ENCODE results near the gene CSNK1A1L. TPM values are rescaled to one million over a fixed set of nuclear protein-coding genes. Genes with fewer than 3 reads are reported as not detected.

The CSNK1A1L gene
- total RNA-seq, 2 donors from 2014 or later = not detected

DNA sequence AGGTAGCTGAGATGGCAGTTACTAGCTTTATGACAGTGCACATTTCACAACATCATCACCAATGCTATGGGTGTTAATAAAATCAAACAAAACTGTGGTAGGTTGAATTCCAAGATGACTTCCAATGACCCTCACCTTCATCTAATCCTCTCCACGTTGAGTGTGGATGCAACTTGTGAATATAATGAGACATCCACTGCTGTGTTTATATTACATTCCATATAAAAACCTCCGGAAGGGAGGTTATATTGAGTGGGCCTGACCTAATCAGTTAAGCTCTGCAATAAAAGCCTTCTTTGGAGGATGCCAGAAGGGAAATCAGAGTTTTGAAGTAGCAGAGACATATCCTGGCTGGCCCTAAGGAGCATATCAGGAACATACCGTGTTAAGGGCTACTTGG, 25.6 kb upstream of the CSNK1A1L start:
- DNase-seq (no peak), ATAC-seq (no peak)
- H3K27ac Mint-ChIP-seq = no peak overlapping the region
- peaks cover 4% of the 10 kb centered on the region for H3K27me3 Mint-ChIP-seq
- H3K36me3 Mint-ChIP-seq (ENCODE audit: low read depth) = no peaks in the 10 kb centered on the region
- H3K4me1 Mint-ChIP-seq = no peaks in the 10 kb centered on the region
- no peak overlapping the region for H3K4me3 Mint-ChIP-seq
- H3K9me3 ChIP-seq (ENCODE audit: control insufficient read depth, low read length, poor library complexity, severe bottlenecking) = no peaks in the 10 kb centered on the region

DNA sequence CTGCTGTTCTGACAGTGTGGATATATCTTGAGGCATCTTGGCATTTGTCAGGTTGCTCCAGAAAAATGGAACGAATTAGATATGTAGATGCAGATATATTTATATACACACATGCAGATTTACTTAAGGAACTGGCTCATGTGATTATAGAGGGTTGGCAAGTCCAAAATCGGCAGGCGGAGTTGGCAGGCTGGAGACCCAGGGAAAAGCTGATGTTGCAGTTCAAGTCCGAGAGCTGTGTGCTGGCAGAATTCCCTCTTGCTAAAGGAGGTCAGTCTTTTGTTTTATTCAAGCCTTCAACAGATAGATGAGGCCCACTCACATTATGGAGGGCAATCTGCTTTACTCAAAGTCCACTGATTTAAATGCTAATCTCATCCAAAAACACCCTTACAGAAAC, 24.4 kb upstream of the CSNK1A1L start:
- DNase-seq = no peak
- no peak overlapping the region for H3K4me3 Mint-ChIP-seq
- peaks cover 4% of the 10 kb centered on the region for H3K27me3 Mint-ChIP-seq
- H3K9me3 ChIP-seq (ENCODE audit: control insufficient read depth, low read length, poor library complexity, severe bottlenecking) = no peaks in the 10 kb centered on the region
- no peaks in the 10 kb centered on the region for H3K36me3 Mint-ChIP-seq (ENCODE audit: low read depth)
- H3K4me1 Mint-ChIP-seq = no peaks in the 10 kb centered on the region
- no peak overlapping the region for H3K27ac Mint-ChIP-seq
- no peak for ATAC-seq

DNA sequence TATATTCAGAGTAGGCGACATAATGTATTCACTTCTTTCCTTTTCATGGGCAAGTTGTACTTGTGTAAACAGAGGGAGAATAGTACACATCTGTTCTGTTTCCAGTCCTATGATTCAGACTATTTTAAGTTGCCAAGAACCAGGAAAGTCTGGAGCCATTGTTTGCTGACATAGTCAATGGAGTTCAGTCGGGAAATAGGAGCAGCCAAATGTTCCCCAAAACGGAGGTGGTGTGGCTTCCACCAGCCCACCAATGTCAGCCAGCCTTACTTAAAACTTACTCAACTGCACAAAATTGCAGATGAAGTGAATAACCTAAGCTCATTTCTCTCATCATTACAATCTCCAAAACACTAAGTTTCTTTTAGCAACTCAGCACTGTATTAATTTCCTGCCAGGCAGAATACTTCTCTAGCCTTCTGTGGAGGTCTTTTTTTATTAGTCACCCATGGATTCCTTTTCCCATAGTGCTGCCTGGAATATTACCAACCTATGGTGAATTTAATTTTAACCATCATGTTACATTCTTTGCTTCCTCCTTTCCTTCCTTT, 22.3 kb upstream of the CSNK1A1L start:
- no peak for DNase-seq
- Mint-ChIP-seq H3K27ac (no peak overlapping the region), H3K4me3 (no peak overlapping the region), H3K4me1 (no peaks in the 10 kb centered on the region), H3K36me3 (ENCODE audit: low read depth) (no peaks in the 10 kb centered on the region), H3K27me3 (peaks cover 7% of the 10 kb centered on the region)
- no peak for ATAC-seq
- no peaks in the 10 kb centered on the region for H3K9me3 ChIP-seq (ENCODE audit: control insufficient read depth, low read length, poor library complexity, severe bottlenecking)

DNA sequence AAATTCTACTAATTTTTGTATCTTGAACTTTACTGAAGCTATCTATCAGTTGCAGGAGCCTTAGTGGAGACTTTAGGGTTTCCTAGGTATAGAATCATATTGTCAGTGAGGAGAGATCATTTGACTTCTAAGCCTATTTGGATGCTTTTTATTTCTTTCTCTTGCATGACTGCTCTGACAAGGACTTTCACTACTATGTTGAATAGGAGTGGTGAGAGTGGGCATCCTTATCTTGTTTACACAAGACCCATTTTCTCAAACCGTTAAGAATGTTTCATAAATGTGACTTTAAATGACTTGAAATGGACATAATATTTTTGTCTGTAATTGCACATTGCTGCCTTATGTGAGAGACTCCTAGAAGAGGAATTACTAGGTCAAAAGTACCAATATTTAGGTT, 17.9 kb upstream of the CSNK1A1L start:
- ATAC-seq (no peak), DNase-seq (no peak)
- Mint-ChIP-seq H3K4me3 (no peak overlapping the region), H3K27ac (no peak overlapping the region), H3K36me3 (ENCODE audit: low read depth) (no peaks in the 10 kb centered on the region), H3K4me1 (no peaks in the 10 kb centered on the region), H3K27me3 (peaks cover 18% of the 10 kb centered on the region)
- H3K9me3 ChIP-seq (ENCODE audit: control insufficient read depth, low read length, poor library complexity, severe bottlenecking) = no peaks in the 10 kb centered on the region

DNA sequence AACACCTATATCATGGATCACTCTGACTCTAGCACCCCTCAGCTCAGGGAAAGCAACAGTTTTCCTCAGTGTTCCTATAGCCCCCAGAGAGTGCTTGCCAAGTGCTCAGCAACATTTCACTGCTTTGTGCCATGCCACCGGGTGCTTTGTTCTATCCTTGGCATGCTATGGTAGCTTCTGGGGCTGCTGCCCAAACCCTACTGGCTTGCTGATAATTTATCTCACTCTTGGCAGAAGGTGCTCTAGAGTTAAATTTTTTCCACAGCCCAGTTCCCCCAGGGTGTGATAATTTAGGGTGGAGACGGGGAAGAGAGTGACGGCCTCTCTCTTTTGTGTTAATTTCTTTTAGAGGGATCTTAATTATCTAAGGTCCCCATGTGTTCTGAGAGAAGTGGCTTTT, 12.6 kb upstream of the CSNK1A1L start:
- ATAC-seq (no peak), DNase-seq (no peak)
- Mint-ChIP-seq H3K4me1 (no peaks in the 10 kb centered on the region), H3K27me3 (peaks cover 29% of the 10 kb centered on the region), H3K36me3 (ENCODE audit: low read depth) (no peaks in the 10 kb centered on the region), H3K27ac (no peak overlapping the region), H3K4me3 (no peak overlapping the region)
- H3K9me3 ChIP-seq (ENCODE audit: control insufficient read depth, low read length, poor library complexity, severe bottlenecking) = no peaks in the 10 kb centered on the region

DNA sequence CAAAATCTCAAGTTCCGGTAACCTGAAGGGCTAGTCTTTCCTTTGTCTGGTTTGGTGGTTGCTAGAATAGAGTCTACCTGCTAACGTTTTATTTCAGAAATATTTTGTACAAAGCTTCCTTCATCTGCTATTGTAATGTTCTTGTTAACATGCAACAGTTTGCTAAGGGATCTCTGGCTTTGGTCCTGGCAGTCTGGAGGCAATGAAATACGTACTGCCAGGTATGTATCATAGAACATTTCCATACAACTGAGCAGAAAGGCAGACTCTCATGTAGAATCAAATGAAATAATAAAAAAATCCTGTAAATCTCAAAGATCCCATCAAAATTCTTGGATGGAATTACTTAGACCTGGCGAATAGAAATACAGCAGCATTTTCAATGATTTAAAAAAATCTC, 8.8 kb upstream of the CSNK1A1L start:
- ATAC-seq (no peak), DNase-seq (no peak)
- Mint-ChIP-seq H3K4me1 (no peaks in the 10 kb centered on the region), H3K36me3 (ENCODE audit: low read depth) (no peaks in the 10 kb centered on the region), H3K27me3 (peaks cover 17% of the 10 kb centered on the region), H3K27ac (no peak overlapping the region), H3K4me3 (no peak overlapping the region)
- no peaks in the 10 kb centered on the region for H3K9me3 ChIP-seq (ENCODE audit: control insufficient read depth, low read length, poor library complexity, severe bottlenecking)

DNA sequence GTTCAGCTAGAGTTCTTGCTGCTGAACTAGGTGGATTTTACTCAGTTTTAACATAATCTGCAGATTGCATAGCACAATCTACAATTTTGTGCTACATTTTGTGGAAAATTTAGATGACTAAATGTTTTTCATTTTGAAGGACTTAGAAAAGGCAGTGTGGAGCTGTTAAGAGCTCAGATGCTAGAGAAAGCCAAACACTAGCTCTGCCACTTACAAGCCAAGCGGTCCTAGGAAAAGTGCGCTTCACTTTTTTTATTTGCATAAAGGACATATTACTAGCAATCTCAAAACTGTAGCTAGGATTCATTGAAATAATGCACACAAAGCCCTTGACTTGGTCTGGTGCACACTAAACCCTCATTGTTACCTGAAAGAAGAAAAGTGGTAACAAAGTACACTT, 8.1 kb upstream of the CSNK1A1L start:
- ATAC-seq (no peak), DNase-seq (no peak)
- Mint-ChIP-seq H3K4me3 (no peak overlapping the region), H3K4me1 (no peaks in the 10 kb centered on the region), H3K27ac (no peak overlapping the region), H3K27me3 (peaks cover 17% of the 10 kb centered on the region), H3K36me3 (ENCODE audit: low read depth) (no peaks in the 10 kb centered on the region)
- H3K9me3 ChIP-seq (ENCODE audit: control insufficient read depth, low read length, poor library complexity, severe bottlenecking) = no peaks in the 10 kb centered on the region

DNA sequence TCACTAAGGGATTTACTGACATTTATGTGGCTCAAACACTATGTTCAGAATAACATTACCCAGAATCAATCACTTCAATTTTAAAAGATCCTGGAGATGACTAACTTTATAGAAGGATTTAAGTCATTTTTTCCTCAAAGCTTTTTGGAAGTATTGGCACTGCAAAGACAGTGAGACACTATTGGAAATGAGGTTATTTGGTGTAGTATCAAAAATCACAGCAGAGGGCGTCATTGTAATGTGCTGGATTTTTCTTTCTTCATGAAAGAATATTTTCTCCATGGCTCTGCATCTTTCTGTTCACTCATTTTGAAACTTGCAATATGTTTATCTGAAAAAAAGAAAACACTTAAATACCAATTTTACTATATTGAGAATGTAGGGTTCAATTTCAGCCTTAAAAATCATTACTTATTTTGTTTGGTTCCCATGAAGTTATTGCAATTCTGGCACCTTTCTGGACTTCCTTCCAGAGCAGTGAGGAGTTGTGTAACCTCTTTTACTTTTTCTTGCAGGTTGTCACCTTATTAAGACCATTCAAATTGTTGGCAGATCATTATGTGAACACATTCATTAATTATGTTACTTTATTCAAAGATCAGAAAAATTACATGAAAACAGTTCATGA, 3.7 kb upstream of the CSNK1A1L start:
- Mint-ChIP-seq H3K36me3 (ENCODE audit: low read depth) (no peaks in the 10 kb centered on the region), H3K4me1 (no peaks in the 10 kb centered on the region), H3K27ac (no peak overlapping the region), H3K4me3 (no peak overlapping the region), H3K27me3 (peaks cover 38% of the 10 kb centered on the region)
- ATAC-seq (no peak), DNase-seq (no peak)
- no peaks in the 10 kb centered on the region for H3K9me3 ChIP-seq (ENCODE audit: control insufficient read depth, low read length, poor library complexity, severe bottlenecking)

DNA sequence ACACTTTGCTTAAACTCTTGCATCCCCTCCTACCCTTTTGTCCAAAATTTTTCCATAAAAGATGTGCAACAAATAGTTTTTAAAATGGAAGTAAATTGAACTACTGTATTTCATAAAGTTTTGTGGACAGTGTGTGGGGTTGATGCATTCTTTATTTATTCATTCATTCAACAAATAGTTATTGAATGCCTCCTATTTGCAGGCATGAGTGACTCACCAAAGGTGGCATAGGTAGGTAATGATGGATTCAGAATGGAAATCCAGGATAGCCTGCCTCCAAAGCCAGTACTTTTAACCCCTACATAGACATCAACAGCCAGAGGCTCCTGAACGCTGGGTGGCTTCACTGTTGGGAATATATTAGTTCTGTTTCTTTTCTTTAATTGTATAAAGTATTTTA, 2.4 kb upstream of the CSNK1A1L start:
- H3K9me3 ChIP-seq (ENCODE audit: control insufficient read depth, low read length, poor library complexity, severe bottlenecking) = no peaks in the 10 kb centered on the region
- Mint-ChIP-seq H3K36me3 (ENCODE audit: low read depth) (no peaks in the 10 kb centered on the region), H3K27me3 (peaks cover 31% of the 10 kb centered on the region), H3K4me3 (no peak overlapping the region), H3K4me1 (no peaks in the 10 kb centered on the region), H3K27ac (no peak overlapping the region)
- ATAC-seq (no peak), DNase-seq (no peak)

DNA sequence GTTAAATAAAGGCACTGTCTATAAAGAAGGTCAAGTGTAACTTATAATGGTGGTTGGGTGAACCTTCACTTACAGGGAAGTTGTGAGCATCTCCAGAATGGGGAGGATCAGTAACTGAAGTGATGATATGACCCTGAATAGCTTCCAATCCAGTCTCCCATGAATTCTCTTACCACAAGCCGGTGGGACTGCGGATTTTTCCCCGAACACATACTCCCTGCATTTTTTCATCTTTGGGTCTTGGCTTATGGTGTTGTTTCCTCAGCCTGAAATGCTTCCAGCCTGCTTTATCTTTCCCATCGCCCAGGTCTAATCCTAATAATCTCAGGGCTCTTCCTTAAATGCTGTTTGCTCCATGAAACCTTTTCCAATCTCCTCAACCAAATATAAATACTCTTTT, 2.0 kb upstream of the CSNK1A1L start:
- DNase-seq (no peak), ATAC-seq (no peak)
- Mint-ChIP-seq H3K27me3 (peaks cover 35% of the 10 kb centered on the region), H3K36me3 (ENCODE audit: low read depth) (no peaks in the 10 kb centered on the region), H3K4me3 (no peak overlapping the region), H3K27ac (no peak overlapping the region), H3K4me1 (no peaks in the 10 kb centered on the region)
- no peaks in the 10 kb centered on the region for H3K9me3 ChIP-seq (ENCODE audit: control insufficient read depth, low read length, poor library complexity, severe bottlenecking)

DNA sequence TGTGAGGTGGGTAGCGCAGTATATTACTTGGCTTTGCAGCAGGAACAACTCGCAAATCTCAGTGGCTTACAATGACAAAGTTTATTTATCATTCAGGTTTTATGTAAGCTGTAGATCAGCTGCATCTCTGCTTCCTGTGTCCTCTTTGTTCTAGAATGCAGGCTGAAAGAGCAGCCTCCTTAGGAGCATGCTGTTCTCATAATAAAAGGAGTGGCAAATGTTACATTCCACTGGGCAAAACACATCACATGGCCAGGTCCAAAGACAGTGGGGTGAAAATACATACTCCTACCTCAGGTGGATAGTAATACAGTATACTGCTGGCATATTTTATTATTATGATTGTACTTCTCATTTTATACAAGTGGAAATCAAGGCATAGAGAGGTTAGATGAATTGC, 1.2 kb upstream of the CSNK1A1L start:
- no peaks in the 10 kb centered on the region for H3K9me3 ChIP-seq (ENCODE audit: control insufficient read depth, low read length, poor library complexity, severe bottlenecking)
- no peak overlapping the region for H3K27ac Mint-ChIP-seq
- DNase-seq (no peak), ATAC-seq (no peak)
- peaks cover 41% of the 10 kb centered on the region for H3K27me3 Mint-ChIP-seq
- H3K4me3 Mint-ChIP-seq = no peak overlapping the region
- no peaks in the 10 kb centered on the region for H3K36me3 Mint-ChIP-seq (ENCODE audit: low read depth)
- no peaks in the 10 kb centered on the region for H3K4me1 Mint-ChIP-seq

DNA sequence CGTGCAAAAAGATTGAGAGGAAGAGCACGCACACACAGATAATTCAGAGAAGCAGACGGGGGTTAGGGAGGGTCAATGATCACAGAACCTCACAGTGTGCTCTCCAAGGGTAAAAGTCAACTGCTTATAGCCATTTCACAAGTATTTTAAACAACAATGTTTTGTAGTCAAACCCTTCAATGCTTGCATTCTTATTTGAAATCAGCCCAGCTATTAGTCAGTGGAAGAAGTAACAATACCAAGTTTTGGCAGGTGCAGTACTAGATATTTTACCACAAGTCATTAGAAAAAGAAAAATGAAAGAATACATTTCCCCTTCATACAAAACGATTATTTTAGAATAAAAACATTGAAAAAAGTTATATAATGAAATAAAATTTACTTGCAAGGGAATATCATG, 2.6 kb downstream of the CSNK1A1L start:
- Mint-ChIP-seq H3K27me3 (peaks cover 58% of the 10 kb centered on the region), H3K36me3 (ENCODE audit: low read depth) (no peaks in the 10 kb centered on the region), H3K4me3 (no peak overlapping the region), H3K27ac (no peak overlapping the region), H3K4me1 (no peaks in the 10 kb centered on the region)
- no peak for ATAC-seq
- H3K9me3 ChIP-seq (ENCODE audit: control insufficient read depth, low read length, poor library complexity, severe bottlenecking) = no peaks in the 10 kb centered on the region
- no peak for DNase-seq

DNA sequence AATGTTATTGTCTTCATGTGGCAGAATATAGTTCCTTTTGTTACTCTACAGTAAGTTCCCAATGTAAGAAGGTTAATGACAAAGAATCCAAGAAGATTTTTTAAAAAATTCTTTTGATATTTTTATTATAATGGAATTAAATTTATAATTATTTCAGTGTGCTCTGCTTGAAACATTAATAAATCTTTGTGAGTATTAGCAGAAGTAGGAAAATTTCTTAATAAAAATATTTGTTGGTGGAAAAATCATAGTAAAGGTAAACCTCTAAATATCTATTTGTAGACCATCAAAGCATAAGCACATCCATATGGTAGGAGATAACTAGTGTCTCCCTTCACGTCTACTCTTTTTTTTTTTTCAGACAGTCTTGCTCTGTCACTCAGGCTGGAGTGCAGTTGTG, 4.3 kb downstream of the CSNK1A1L start:
- Mint-ChIP-seq H3K27me3 (peaks cover 53% of the 10 kb centered on the region), H3K27ac (no peak overlapping the region), H3K4me1 (peaks cover 2% of the 10 kb centered on the region), H3K36me3 (ENCODE audit: low read depth) (no peaks in the 10 kb centered on the region), H3K4me3 (no peak overlapping the region)
- DNase-seq (no peak), ATAC-seq (no peak)
- H3K9me3 ChIP-seq (ENCODE audit: control insufficient read depth, low read length, poor library complexity, severe bottlenecking) = no peaks in the 10 kb centered on the region

DNA sequence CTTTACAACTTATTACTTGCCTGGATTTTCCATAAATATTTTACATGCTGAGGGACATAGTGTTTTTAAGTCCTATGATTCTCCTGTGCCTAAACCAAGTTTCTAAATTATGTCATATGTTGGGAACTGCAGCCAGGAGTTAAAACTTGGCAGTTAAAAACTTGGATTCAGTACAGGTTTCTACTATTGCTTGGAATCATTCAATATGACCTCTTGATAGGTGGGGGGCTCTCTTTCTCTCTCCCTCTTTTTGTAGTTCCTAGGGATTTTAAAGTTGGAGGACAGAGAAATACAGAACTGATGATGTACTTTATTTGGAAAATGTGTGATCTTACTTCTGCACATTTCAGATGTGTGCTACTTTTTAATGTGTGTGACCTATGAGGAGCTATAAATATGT, 4.7 kb downstream of the CSNK1A1L start:
- Mint-ChIP-seq H3K27ac (no peak overlapping the region), H3K4me3 (no peak overlapping the region), H3K27me3 (peaks cover 48% of the 10 kb centered on the region), H3K36me3 (ENCODE audit: low read depth) (no peaks in the 10 kb centered on the region), H3K4me1 (peaks cover 2% of the 10 kb centered on the region)
- H3K9me3 ChIP-seq (ENCODE audit: control insufficient read depth, low read length, poor library complexity, severe bottlenecking) = no peaks in the 10 kb centered on the region
- no peak for DNase-seq
- ATAC-seq = no peak
